CD4-positive, alpha-beta T cell treated with Interleukin-4 for 4 hours (primary cell): Measurements from ENCODE around the gene ARHGAP8.
"Not testable (repeated sequence)": the region's sequence is repeated elsewhere in the genome, so short reads cannot be mapped to it uniquely, and the experiment has no call there.

Experiments
- DNase-seq: peaks from one replicate; pipeline ENCODE4 v3.0.0-alpha.2; 2020

Gene ARHGAP8

GRCh38 chr22:44838316-44839016 lies 86.1 kb downstream of the ARHGAP8 start:
- DNase-seq: no peak

GRCh38 chr22:44839061-44839460 lies 86.7 kb downstream of the ARHGAP8 start:
- DNase-seq: no peak

DNA sequence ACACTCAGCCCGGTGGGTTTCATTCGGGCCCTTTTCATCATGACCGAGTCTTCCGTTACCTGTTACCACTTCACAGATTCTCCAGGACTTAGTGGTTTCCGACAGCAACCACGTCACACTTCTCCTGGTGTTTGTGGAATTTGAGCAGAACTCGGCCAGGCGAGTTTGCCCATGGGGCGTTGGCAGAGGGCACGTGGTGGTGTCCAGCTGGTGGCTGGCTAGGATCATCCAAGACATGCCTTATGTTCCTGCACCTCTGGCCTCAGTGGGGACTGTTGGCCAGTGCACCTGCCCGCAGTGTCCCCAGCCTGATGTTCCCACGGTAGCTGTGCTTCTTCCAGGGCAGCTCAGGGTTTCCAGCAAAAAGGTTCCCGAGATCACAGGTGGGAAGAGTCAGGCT lies 87.3 kb downstream of the ARHGAP8 start:
- DNase-seq: no peak

- no peak for DNase-seq
These were observed 88.4 kb downstream of the ARHGAP8 start for GRCh38 chr22:44840611-44841322.

DNA sequence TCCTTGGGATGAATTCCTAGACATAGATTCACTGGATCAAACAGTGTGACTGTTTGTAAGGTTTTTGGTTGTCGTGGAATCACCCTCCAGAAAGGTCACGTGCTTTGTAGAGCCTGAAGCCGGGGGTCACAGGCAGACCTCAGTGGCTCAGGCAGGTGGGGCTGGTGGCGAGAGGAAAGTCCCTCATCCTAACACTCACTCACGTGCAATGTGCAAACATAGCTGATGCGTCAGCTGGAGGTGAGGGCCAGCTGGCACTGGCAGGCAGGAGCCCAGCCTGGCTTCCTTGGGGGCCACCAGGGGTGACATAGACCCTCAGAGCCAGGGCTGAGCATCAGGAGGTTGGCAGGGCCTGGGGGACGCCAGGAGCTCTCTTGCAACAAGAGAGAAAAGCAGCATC lies 90.0 kb downstream of the ARHGAP8 start:
- DNase-seq: no peak

DNA sequence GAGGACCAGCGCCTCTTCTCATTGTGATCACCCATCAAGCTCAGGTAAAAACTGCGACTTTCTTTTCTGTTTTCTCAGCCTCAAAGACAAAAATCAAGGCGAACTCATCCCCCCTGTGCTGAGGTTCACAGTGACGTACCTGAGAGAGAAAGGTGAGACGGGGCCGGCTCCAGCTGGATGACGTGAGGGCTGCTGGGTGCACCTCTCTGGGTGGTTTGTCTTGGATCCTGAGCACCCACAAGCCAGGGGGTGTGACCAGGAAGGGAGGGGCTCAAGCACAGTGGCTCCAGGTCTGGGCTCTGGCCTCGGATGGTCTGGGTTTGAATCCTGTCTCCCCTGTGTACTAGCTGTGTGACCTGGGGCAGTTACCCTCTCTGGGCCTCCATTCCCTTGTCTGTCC lies 92.8 kb downstream of the ARHGAP8 start:
- no peak for DNase-seq

DNA sequence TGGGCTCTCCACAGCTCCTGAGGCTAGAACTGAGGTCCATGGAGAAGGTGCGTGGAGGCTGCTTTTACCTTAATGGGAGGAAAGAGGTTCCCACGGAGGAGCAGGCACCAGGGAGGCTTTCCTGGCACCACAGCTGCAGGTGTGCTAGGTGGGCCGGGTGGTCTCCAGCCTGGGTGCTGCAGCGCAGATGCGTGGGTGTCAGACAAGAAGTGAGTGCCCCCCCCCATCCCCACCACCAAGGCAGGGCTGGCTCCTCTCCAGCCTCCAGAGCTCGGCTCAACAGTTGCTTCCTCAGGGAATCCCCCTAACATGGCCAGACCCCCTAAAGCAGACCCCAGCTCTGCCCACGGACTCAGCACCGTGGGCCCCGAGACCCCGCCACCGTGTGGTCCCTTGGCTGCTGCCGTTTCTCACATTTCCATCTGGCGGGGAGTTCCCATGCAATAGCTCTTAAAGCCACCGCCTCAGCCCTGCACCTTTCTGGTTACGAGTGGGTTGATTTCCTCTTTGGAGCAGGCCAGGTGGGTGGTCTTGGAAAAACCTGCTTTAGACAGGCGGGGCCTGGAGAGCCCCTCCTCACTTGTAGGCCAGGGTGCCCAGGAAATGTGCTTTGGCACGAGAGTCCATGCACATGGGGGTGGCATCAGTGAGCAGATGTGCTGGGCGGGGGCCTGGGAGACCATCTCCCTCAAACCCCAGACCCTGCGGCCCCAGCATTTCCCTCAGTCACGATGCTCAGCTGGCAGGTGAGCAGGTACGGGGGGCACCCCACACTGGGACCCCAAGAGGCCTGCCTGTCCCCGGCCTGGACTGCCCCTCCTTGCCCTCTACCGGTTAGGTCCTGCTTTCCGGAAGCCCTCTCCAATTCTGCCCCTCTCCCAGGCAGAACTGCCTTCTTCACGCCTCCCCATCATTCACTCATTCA lies 93.7 kb downstream of the ARHGAP8 start:
- no peak for DNase-seq

DNA sequence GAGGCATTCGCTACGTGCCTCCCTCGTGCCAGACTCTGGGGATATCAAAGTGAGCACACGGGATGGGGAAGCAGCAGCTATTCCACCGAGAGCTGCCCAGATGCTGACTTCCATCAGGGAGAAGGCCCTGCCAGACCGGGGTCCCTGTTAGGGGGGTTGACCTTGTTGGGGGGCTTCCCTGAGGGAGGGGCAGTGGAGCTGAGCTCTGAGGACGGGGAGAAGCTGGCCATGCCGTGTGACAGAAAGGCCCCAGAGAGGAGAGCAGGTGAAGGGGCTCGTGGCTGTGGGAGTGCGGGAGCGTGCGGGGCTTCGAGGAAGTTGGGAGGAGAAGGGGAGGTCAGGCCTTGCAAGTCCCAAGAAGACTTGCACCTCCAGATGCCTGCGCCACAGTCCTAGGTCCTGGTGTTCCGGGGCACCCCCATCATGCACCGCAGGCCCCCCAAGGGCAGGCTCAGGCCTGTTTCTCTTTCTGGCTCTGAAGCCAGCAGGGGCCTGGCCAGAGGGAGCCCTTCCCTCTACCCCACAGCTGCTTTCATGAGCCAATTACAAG lies 94.4 kb downstream of the ARHGAP8 start:
- no peak for DNase-seq

DNA sequence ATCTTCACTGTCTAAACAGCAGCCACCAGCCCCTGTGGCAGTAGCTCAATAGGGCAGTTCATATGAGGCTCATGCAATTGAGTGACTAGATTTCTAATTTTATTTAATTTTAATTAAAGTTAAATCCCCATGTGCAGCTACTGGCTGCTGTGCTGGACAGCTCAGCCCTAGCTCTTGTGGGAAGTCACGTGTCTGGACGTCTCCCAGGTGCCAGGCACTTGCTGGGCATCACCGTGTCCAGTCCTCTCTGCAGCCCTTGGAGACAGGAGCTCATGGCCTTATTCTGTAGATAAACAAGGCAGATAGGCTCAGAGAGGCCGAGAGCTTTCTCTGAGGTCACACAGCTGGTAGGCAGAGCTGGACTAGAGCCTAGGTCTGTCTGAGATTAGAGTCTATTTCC lies 95.0 kb downstream of the ARHGAP8 start:
- no peak for DNase-seq

DNA sequence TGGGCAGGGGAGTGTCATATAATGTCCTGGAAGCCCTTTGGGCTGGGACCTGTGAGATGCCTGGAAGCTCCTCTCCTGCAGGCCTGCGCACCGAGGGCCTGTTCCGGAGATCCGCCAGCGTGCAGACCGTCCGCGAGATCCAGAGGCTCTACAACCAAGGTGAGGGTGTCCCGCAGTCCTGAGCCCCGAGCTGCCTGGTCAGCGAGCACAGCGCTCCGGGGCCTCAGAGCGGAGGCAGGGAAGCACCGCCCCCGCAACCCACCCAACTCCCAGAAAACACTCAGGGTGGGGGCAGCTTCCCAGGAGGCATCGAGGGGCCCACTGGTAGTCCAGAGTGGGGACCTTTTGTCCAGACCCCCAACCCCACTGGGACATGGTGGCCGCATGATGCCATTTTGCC lies 95.5 kb downstream of the ARHGAP8 start:
- DNase-seq: no peak

- no peak for DNase-seq
These were observed 95.9 kb downstream of the ARHGAP8 start for GRCh38 chr22:44848296-44848741.

- no peak for DNase-seq
These were observed 96.5 kb downstream of the ARHGAP8 start for GRCh38 chr22:44848791-44849420.

GRCh38 chr22:44850946-44851345 lies 98.6 kb downstream of the ARHGAP8 start:
- no peak for DNase-seq

DNA sequence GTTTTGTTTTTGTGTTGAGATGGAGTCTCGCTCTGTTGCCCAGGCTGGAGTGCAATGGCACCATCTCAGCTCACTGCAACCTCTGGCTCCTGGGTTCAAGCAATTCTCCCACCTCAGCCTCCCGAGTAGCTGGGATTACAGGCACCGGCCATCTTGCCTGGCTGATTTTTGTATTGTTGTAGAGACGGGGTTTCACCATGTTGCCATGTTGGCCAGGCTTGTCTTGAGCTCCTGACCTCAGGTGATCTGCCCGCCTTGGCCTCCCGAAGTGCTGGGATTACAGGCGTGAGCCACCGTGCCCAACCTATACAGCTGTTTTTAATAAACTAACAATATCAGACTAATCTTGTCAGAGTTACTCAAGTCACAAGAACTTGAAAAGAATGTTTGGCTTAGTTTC lies 102.3 kb downstream of the ARHGAP8 start:
- not testable (repeated sequence) for DNase-seq

- no peak for DNase-seq
These were observed 103.5 kb downstream of the ARHGAP8 start for GRCh38 chr22:44855855-44856254.

GRCh38 chr22:44858819-44859218 lies 106.4 kb downstream of the ARHGAP8 start:
- not testable (repeated sequence) for DNase-seq

DNA sequence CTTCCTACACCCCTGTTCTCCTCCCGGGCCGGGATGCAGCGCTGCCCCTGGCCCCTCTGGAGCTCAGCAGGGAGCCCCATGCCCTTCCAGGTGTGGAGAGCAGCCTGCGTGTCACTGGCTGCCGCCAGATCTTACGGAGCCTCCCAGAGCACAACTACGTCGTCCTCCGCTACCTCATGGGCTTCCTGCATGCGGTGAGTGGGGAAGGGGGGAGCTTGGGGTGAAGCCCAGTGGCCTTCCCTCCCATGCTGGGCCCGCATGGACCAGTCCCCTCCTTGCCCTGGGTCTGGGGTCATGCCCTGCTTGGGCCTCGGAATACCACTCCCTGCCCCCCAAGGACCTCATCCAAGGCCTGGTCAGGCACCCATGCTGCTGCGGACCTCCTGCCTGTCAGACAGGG lies 107.3 kb downstream of the ARHGAP8 start:
- no peak for DNase-seq

DNA sequence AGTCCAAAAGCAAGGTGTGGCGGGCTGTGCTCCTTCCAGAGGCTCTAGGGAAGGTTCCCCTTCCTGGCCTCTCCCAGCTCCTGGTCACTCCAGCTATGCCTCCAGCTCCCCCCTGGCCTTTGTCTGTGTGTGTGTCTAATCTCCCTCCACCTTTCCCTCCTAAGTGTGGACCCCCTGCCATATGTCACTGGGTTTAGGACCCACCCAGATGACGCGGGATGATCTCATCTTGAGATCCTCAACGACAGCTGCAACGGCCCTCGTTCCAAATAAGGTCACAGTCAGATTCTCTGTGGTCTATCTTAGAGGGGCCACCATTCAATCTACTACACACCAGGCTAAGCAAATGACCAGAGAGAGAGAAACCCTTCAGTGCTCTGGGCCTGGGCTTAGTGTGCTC lies 107.9 kb downstream of the ARHGAP8 start:
- DNase-seq: no peak

GRCh38 chr22:44861245-44861644 lies 108.9 kb downstream of the ARHGAP8 start:
- DNase-seq: no peak

- no peak for DNase-seq
These were observed 109.9 kb downstream of the ARHGAP8 start for GRCh38 chr22:44862281-44862680.

GRCh38 chr22:44862981-44863860 lies 110.8 kb downstream of the ARHGAP8 start:
- DNase-seq: no peak
